WTC11 (cell line): Measurements from ENCODE around the gene CAB39. TPM values are rescaled to one million over a fixed set of nuclear protein-coding genes. Genes with fewer than 3 reads are reported as not detected.

Experiments
- ATAC-seq: fragments of 200-7000 bp; cut with Tn5 transposase; 2 replicates; pipeline ENCODE4 v1.10.0; 2021; ENCODE audit warnings: mild to moderate bottlenecking, moderate library complexity
- CTCF ChIA-PET: fragments of 300-600 bp; sonication (Branson Sonifier 250); formaldehyde crosslinking; loops from one replicate; lab custom pipeline; 2021; ENCODE audit warnings: antibody characterized with exemption; lab: Charles Lee
- POLR2A ChIA-PET: fragments of 350-600 bp; sonication (Branson Sonifier 250); formaldehyde crosslinking; loops from one replicate; lab custom pipeline; 2021; ENCODE audit warnings: antibody characterized with exemption; lab: Charles Lee
- DNase-seq: peaks from one replicate; pipeline ENCODE4 v3.0.0; 2021; ENCODE audit warnings: low spot score
- H3K27ac Mint-ChIP-seq: 2 replicates; pipeline ENCODE4 v1.8.0; 2021; ENCODE audit warnings: mixed read lengths
- H3K27me3 Mint-ChIP-seq: 2 replicates; pipeline ENCODE4 v1.8.0; 2021; ENCODE audit warnings: low read depth, mild to moderate bottlenecking, moderate library complexity, mixed read lengths
- H3K36me3 Mint-ChIP-seq: 2 replicates; pipeline ENCODE4 v1.8.0; 2021; ENCODE audit warnings: mixed read lengths
- H3K4me1 Mint-ChIP-seq: 2 replicates; pipeline ENCODE4 v1.8.0; 2022; ENCODE audit warnings: mixed read lengths
- H3K4me3 Mint-ChIP-seq: 2 replicates; pipeline ENCODE4 v1.8.0; 2021; ENCODE audit warnings: mild to moderate bottlenecking, moderate library complexity, mixed read lengths
- H3K9me3 Mint-ChIP-seq: 2 replicates; pipeline ENCODE4 v1.8.0; 2021; ENCODE audit warnings: mixed read lengths
- AFF4 ChIP-seq: sonication (generic); formaldehyde crosslinking; IDR thresholded peaks from 2 replicates; pipeline ENCODE4 v1.8.1; 2023; ENCODE audit warnings: mild to moderate bottlenecking, missing genetic modification reagents, borderline replicate concordance
- CREM ChIP-seq: sonication (generic); formaldehyde crosslinking; IDR thresholded peaks from 2 replicates; pipeline ENCODE4 v1.8.1; 2022; ENCODE audit warnings: mild to moderate bottlenecking, missing genetic modification reagents, moderate library complexity
- ELF4 ChIP-seq: sonication (generic); formaldehyde crosslinking; IDR thresholded peaks from 2 replicates; pipeline ENCODE4 v1.8.1; 2022; ENCODE audit warnings: low read depth, mild to moderate bottlenecking, moderate library complexity, missing genetic modification reagents
- FOXP1 ChIP-seq: sonication (generic); formaldehyde crosslinking; IDR thresholded peaks from 2 replicates; pipeline ENCODE4 v1.8.0; 2022; ENCODE audit warnings: missing genetic modification reagents, mild to moderate bottlenecking, moderate library complexity, borderline replicate concordance
- FOXP4 ChIP-seq: sonication (generic); formaldehyde crosslinking; IDR thresholded peaks from 2 replicates; pipeline ENCODE4 v1.8.0; 2022; ENCODE audit warnings: mild to moderate bottlenecking, missing genetic modification reagents
- GTF2I ChIP-seq: fragments of 250-450 bp; sonication (Bioruptor Pico); conservative IDR thresholded peaks from 2 replicates; pipeline ENCODE4 v1.4.0; 2021; ENCODE audit warnings: mild to moderate bottlenecking
- IRF1 ChIP-seq: sonication (generic); formaldehyde crosslinking; IDR thresholded peaks from 2 replicates; pipeline ENCODE4 v1.8.0; 2023; ENCODE audit warnings: missing genetic modification reagents
- SMAD4 ChIP-seq: sonication (generic); formaldehyde crosslinking; IDR thresholded peaks from 2 replicates; pipeline ENCODE4 v1.8.0; 2022; ENCODE audit warnings: mild to moderate bottlenecking, missing genetic modification reagents
- SOX15 ChIP-seq: fragments of 250-450 bp; sonication (Bioruptor Pico); IDR thresholded peaks from 2 replicates; pipeline ENCODE4 v1.9.0; 2021; ENCODE audit warnings: mild to moderate bottlenecking
- TCF7 ChIP-seq: sonication (generic); formaldehyde crosslinking; IDR thresholded peaks from 2 replicates; pipeline ENCODE4 v1.8.0; 2022; ENCODE audit warnings: mild to moderate bottlenecking, low read depth, missing genetic modification reagents, moderate library complexity
- ZNF219 ChIP-seq: sonication (generic); formaldehyde crosslinking; IDR thresholded peaks from 2 replicates; pipeline ENCODE4 v1.8.0; 2023; ENCODE audit warnings: missing genetic modification reagents, mild to moderate bottlenecking, borderline replicate concordance
- ZNF425 ChIP-seq: fragments of 250-450 bp; sonication (Bioruptor Pico); conservative IDR thresholded peaks from 2 replicates; pipeline ENCODE4 v1.9.0; 2021; ENCODE audit warnings: mild to moderate bottlenecking
- total RNA-seq: library from RNA; stranded (reverse); gene quantifications from 3 replicates; pipeline ENCODE4 v1.2.3, GENCODE V29; 2021

Gene CAB39
- total RNA-seq, 1 experiment from 2014 or later = 36.9 TPM

- TF ChIP-seq GTF2I (CRISPR knock-in tag) = no peak
- no peak for TF ChIP-seq FOXP4 (CRISPR knock-in tag)
Observed at GRCh38 chr2:230828272-230828961, 115.8 kb downstream of the CAB39 start (continued).

- no peak for ATAC-seq
- TF ChIP-seq SOX15 (CRISPR knock-in tag) = no peak
- TF ChIP-seq TCF7 (CRISPR knock-in tag) = no peak
- TF ChIP-seq AFF4 (CRISPR knock-in tag) = 0 out of 2 replicates have a peak, but pooled peaks have one; percentile 24
- no peaks in the 10 kb centered on the region for H3K36me3 Mint-ChIP-seq
- ChIA-PET POLR2A (no interaction called here), CTCF (interaction anchor here (1.9 kb wide), 1 partner anchor 19 kb away, joined by 10 read pairs; no protein-coding TSS in a partner anchor)
- DNase-seq = no peak
- H3K9me3 Mint-ChIP-seq = peaks cover 4% of the 10 kb centered on the region; the same call in 1 of the 2 replicates
- no peak overlapping the region for H3K4me3 Mint-ChIP-seq
- 0 out of 2 replicates have a peak, but pooled peaks cover under 1% of the 10 kb centered on the region for H3K4me1 Mint-ChIP-seq
- no peak overlapping the region for H3K27ac Mint-ChIP-seq
- peaks cover 5% of the 10 kb centered on the region; the same call in 1 of the 2 replicates for H3K27me3 Mint-ChIP-seq
Observed at GRCh38 chr2:230829293-230829692, 116.7 kb downstream of the CAB39 start.

- H3K27ac Mint-ChIP-seq = no peak overlapping the region
- ChIA-PET CTCF (interaction anchor here (1.0 kb wide), 1 partner anchor 32 kb away, joined by 3 read pairs; no protein-coding TSS in a partner anchor), POLR2A (no interaction called here)
- DNase-seq = no peak
- ATAC-seq = no peak
- peaks cover 5% of the 10 kb centered on the region; the same call in 1 of the 2 replicates for H3K27me3 Mint-ChIP-seq
- TF ChIP-seq FOXP1 (CRISPR knock-in tag) = no peak
- TF ChIP-seq CREM (CRISPR knock-in tag) = no peak
- no peak for TF ChIP-seq IRF1
- no peak for TF ChIP-seq ZNF425 (CRISPR knock-in tag)
- no peak for TF ChIP-seq ELF4 (CRISPR knock-in tag)
- no peak for TF ChIP-seq SMAD4 (CRISPR knock-in tag)
- no peak for TF ChIP-seq ZNF219 (CRISPR knock-in tag)
- no peaks in the 10 kb centered on the region for H3K36me3 Mint-ChIP-seq
- peaks cover 4% of the 10 kb centered on the region; the same call in 1 of the 2 replicates for H3K9me3 Mint-ChIP-seq
- no peaks in the 10 kb centered on the region for H3K4me1 Mint-ChIP-seq
- no peak overlapping the region for H3K4me3 Mint-ChIP-seq
Observed at GRCh38 chr2:230829959-230830358, 117.3 kb downstream of the CAB39 start.
